Adrenal gland (tissue), 5 donors: Measurements from ENCODE around the gene MYH13.

Source experiments
- POLR2A ChIP-seq, 2 donors: fragments of 450-650 bp; IDR thresholded peaks; one replicate each; pipeline ENCODE4 v1.6.1; 2017; ENCODE audit warnings: antibody characterized with exemption in 2 of 2, mild to moderate bottlenecking in 2 of 2, moderate library complexity in 1 of 2
- TF ChIP-seq, protein P1 (sequence below), 6 experiments: fragments of 450-650 bp in 4 of 6; fragments of 200-600 bp in 2 of 6; sonication (generic) in 1 of 6; IDR thresholded peaks; 1 replicate in 5 of 6; 2 replicates in 1 of 6; pipeline versions ENCODE4 v1.5.1 to v1.8.0; 2016 to 2021; ENCODE audit warnings: antibody characterized with exemption in 6 of 6, mild to moderate bottlenecking in 2 of 6, moderate library complexity in 1 of 6
- donor health status: DM: no; HTN: no; CAD: no.

DNA sequence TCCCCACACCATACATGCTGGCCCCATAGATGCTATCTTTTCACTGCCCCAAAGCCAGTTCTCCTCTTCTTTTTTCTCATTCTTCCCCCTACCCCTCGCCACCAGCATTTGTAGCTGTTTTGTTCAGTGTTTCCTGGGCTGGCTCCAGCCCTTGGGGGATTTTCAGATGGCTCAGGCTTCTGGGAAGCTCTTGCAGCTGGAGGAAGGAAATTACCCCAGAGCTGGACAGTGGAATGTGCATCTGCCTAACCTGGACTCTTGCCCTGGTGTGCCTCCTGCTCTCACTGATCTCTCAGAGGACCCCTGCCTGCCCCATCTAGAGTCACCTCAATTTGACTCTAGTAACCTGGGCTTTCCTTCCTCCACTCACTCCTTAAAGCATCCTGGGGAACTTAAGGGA is 82.8 kb downstream of the MYH13 start:
- TF ChIP-seq POLR2A (IDR thresholded peaks at IDR 0.05), result no peak
- TF ChIP-seq, protein P1, sequence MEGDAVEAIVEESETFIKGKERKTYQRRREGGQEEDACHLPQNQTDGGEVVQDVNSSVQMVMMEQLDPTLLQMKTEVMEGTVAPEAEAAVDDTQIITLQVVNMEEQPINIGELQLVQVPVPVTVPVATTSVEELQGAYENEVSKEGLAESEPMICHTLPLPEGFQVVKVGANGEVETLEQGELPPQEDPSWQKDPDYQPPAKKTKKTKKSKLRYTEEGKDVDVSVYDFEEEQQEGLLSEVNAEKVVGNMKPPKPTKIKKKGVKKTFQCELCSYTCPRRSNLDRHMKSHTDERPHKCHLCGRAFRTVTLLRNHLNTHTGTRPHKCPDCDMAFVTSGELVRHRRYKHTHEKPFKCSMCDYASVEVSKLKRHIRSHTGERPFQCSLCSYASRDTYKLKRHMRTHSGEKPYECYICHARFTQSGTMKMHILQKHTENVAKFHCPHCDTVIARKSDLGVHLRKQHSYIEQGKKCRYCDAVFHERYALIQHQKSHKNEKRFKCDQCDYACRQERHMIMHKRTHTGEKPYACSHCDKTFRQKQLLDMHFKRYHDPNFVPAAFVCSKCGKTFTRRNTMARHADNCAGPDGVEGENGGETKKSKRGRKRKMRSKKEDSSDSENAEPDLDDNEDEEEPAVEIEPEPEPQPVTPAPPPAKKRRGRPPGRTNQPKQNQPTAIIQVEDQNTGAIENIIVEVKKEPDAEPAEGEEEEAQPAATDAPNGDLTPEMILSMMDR (IDR thresholded peaks at IDR 0.05), result no peak
